ENCODE results near the gene YTHDF1. TPM values are rescaled to one million over a fixed set of nuclear protein-coding genes. Genes with fewer than 3 reads are reported as not detected.

Gene YTHDF1
- total and polyA plus RNA-seq, 2 of the 8 experiments (the other 6 are each of a cell fraction or from before 2014, with no cell fraction given), result 32.8 to 66.0 TPM

- no peak for TF ChIP-seq CHD7 (IDR thresholded peaks at IDR 0.05; ENCODE audit: insufficient replicate concordance, low read length)
- TF ChIP-seq ASH2L (IDR thresholded peaks at IDR 0.05; ENCODE audit: low read length), result no peak
- TF ChIP-seq RFX5 (IDR thresholded peaks at IDR 0.05; ENCODE audit: borderline replicate concordance, low read depth, low read length), result no peak
- no peak for TF ChIP-seq POLR2A (IDR thresholded peaks at IDR 0.05; ENCODE audit: control extremely low read depth in 1 of 2, low read depth in 2 of 2, low read length in 2 of 2)
- no peak for TF ChIP-seq ZNF274 (IDR thresholded peaks at IDR 0.05; ENCODE audit: borderline replicate concordance, extremely low read depth, low read length)
- no peak for TF ChIP-seq TAF1 (IDR thresholded peaks at IDR 0.05; ENCODE audit: low read depth, low read length)
- TF ChIP-seq TCF12 (IDR thresholded peaks at IDR 0.05; ENCODE audit: low read depth, low read length), result no peak
- TF ChIP-seq YY1 (IDR thresholded peaks at IDR 0.05; ENCODE audit: low read depth, low read length), result no peak
- no peak for TF ChIP-seq SRF (IDR thresholded peaks at IDR 0.05; ENCODE audit: low read depth, low read length)
Measured at GRCh38 chr20:63171991-63172390, 43.9 kb downstream of the YTHDF1 start (continued).

All from H1 (cell line).